ENCODE data around the gene NOD1.
"Not testable (repeated sequence)": the region's sequence is repeated elsewhere in the genome, so short reads cannot be mapped to it uniquely, and the experiment has no call there.

Gene NOD1

DNA sequence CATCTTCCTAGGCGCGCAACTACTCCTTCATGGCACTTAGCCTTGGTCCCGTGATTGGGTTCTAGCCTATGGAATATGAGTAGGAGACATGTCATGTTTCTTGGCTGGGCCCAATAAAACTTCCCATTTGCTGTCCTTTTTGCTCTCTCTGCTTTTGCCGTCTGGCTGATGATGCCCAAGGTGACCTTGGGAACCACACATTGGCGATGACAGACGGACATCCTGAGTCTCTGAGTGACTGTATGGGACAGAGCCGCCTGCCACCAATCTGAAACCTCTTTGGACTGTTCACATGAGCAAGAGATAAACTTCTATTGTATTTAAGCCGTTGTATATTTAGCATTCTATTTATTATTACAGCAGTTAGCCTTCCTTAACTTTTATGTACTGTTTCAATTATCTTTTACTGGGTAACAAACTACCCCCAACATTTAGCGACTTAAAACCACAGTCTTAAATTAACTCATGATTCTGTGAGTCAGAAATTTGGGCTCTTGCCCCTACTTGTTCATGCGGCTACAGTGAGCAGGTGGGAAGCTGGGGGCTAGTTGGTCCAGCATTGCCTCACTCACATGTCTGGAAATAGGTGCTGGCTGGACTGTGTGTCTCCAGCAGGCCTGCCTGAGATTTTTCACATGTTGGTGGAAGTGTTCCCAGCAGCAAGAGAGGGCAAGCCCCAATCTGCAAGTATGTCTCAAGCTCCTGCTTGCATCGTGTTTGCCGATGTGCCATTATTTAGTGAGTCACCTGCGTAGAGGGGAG, 71.7 kb downstream of the NOD1 start:
- H3K9me3 Mint-ChIP-seq, result no peaks in the 10 kb centered on the region
- no peak for ATAC-seq (replicated peaks; ENCODE audit: extremely low read depth, poor library complexity, severe bottlenecking)
- H3K27me3 Mint-ChIP-seq, result no peaks in the 10 kb centered on the region
- DNase-seq (ENCODE audit: low spot score in 2 of 2), result no peak
- no peak overlapping the region for H3K4me3 Mint-ChIP-seq
- H3K27ac Mint-ChIP-seq (ENCODE audit: low read depth), result no peak overlapping the region
- peaks cover 3% of the 10 kb centered on the region for H3K4me1 Mint-ChIP-seq
- H3K36me3 Mint-ChIP-seq (ENCODE audit: insufficient read depth), result peaks cover 8% of the 10 kb centered on the region

DNA sequence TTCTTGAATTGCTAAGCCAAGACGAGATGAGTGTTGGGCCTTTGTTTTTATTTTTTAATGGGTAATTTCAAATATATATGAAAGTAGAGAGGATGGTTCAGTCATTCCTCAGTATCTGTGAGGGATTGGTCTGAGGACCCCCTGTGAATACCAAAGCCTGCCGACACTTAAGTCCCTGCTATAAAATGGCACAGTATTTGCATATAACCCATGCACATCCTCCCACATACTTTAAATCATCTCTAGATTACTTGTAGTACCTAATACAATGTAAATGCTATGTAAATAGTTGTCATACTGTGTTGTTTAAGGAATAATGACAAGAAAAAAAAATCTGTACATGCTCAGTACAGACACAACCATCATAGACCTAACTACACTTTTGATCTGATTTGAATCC, 73.4 kb downstream of the NOD1 start:
- Mint-ChIP-seq H3K27me3 (no peaks in the 10 kb centered on the region), H3K27ac (ENCODE audit: low read depth) (no peak overlapping the region), H3K9me3 (no peaks in the 10 kb centered on the region), H3K4me3 (no peak overlapping the region), H3K36me3 (ENCODE audit: insufficient read depth) (peaks cover 6% of the 10 kb centered on the region), H3K4me1 (peaks cover 7% of the 10 kb centered on the region)
- DNase-seq (ENCODE audit: low spot score in 2 of 2), result no peak
- no peak for ATAC-seq (replicated peaks; ENCODE audit: extremely low read depth, poor library complexity, severe bottlenecking)

GRCh38 chr7:30403477-30403876, 75.1 kb downstream of the NOD1 start:
- Mint-ChIP-seq H3K9me3 (no peaks in the 10 kb centered on the region), H3K27me3 (no peaks in the 10 kb centered on the region), H3K4me3 (no peak overlapping the region), H3K4me1 (peaks cover 7% of the 10 kb centered on the region), H3K27ac (ENCODE audit: low read depth) (no peak overlapping the region), H3K36me3 (ENCODE audit: insufficient read depth) (peaks cover 6% of the 10 kb centered on the region)
- DNase-seq (ENCODE audit: low spot score in 2 of 2) (no peak), ATAC-seq (replicated peaks; ENCODE audit: extremely low read depth, poor library complexity, severe bottlenecking) (no peak)

- Mint-ChIP-seq H3K4me1 (no peaks in the 10 kb centered on the region), H3K9me3 (no peaks in the 10 kb centered on the region), H3K27me3 (no peaks in the 10 kb centered on the region), H3K27ac (ENCODE audit: low read depth) (no peak overlapping the region), H3K4me3 (no peak overlapping the region), H3K36me3 (ENCODE audit: insufficient read depth) (no peaks in the 10 kb centered on the region)
- no peak for ATAC-seq (replicated peaks; ENCODE audit: extremely low read depth, poor library complexity, severe bottlenecking)
- no peak for DNase-seq (ENCODE audit: low spot score in 2 of 2)
These were observed 82.2 kb downstream of the NOD1 start for GRCh38 chr7:30396389-30396788.

DNA sequence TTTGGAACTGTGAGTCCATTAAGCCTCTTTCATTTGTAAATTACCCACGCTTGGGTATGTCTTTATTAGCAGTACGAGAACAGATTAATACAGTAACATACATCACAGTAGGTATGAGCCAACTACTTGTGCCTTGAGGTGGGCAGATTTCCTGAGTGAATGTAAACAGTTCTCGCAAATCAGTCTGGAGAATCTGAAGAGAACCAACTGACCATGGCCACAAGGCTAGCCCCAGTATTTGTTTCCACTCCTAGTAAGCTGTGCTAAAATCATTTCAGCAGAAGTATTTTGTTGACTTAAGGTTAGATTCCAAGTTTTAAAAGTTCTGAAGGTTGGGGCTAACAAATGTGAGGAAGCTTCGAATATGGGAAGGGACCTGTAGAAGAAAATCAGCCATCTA, 82.9 kb downstream of the NOD1 start:
- Mint-ChIP-seq H3K9me3 (no peaks in the 10 kb centered on the region), H3K36me3 (ENCODE audit: insufficient read depth) (no peaks in the 10 kb centered on the region), H3K4me1 (no peaks in the 10 kb centered on the region), H3K27me3 (no peaks in the 10 kb centered on the region), H3K4me3 (no peak overlapping the region), H3K27ac (ENCODE audit: low read depth) (no peak overlapping the region)
- DNase-seq (ENCODE audit: low spot score in 2 of 2) (no peak), ATAC-seq (replicated peaks; ENCODE audit: extremely low read depth, poor library complexity, severe bottlenecking) (no peak)

GRCh38 chr7:30391806-30392205, 86.8 kb downstream of the NOD1 start:
- Mint-ChIP-seq H3K27ac (ENCODE audit: low read depth) (no peak overlapping the region), H3K4me3 (no peak overlapping the region), H3K27me3 (no peaks in the 10 kb centered on the region), H3K9me3 (no peaks in the 10 kb centered on the region), H3K4me1 (no peaks in the 10 kb centered on the region), H3K36me3 (ENCODE audit: insufficient read depth) (peaks cover 4% of the 10 kb centered on the region)
- ATAC-seq (replicated peaks; ENCODE audit: extremely low read depth, poor library complexity, severe bottlenecking) (no peak), DNase-seq (ENCODE audit: low spot score in 2 of 2) (no peak)

DNA sequence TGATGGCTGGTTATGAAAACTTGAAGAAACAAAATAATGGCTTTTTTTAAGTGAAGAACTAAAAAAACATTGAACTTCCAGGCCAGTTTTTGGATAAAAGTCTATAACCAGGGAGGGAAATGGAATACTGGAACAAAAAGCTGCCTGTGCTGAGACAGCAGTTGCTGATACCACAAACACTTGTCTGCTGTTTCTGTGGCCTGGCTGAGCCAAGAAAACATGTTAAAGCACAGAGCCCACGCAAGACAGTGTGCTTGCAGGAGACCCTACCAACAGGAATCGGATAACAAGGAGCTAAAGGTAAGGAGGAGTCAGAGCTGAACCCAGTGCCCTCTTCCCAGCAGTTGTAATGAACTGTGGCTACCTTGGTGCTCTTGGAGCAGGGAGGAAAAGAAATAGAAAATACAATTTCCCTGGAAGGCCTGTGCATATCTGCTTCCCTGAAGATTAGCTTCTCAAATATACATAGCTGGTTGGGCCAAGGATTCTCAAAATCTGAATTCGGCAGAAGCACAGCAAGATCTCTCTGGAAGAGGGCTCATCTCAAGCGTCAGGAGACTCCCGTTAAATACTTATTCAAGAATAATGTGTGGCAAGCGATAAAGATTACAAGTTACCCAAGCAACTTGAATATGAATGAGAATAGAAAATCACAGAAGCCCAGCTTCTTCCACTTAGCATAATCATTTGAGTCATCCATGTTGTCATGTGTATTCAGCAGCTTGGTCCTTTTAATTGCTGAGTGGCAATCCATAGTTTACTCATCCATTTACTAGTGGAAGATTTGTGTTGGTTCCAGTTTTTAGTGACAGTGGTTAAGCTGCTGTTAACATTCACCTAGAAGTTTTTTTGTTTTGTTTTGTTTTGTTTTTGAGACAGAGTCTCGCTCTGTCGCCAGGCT, 87.6 kb downstream of the NOD1 start:
- Mint-ChIP-seq H3K27ac (ENCODE audit: low read depth) (no peak overlapping the region), H3K27me3 (no peaks in the 10 kb centered on the region), H3K4me1 (no peaks in the 10 kb centered on the region), H3K36me3 (ENCODE audit: insufficient read depth) (peaks cover 4% of the 10 kb centered on the region), H3K9me3 (no peaks in the 10 kb centered on the region), H3K4me3 (no peak overlapping the region)
- DNase-seq (ENCODE audit: low spot score in 2 of 2) (no peak), ATAC-seq (replicated peaks; ENCODE audit: extremely low read depth, poor library complexity, severe bottlenecking) (no peak)

- Mint-ChIP-seq H3K4me1 (no peaks in the 10 kb centered on the region), H3K27me3 (no peaks in the 10 kb centered on the region)
These were observed 88.8 kb downstream of the NOD1 start for GRCh38 chr7:30389791-30390190.

DNA sequence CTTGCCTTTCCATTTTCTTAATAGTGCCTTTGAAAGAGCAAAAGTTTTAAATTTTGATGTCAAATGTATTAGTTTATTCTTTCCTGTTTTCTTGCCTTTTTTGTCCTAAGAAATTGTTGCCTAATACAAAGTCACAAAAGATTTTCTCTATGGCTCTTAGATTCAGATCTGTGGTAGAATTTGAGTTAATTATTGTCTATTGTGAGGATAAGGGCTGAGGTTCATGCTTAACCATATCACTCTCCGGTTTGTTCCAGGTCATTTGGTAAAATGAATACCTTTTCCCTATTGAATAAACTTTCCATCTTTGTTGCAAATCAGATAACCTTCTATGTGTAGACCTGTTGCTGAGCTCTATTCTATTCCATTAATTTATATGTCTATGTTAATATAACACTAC, 96.0 kb downstream of the NOD1 start:
- Mint-ChIP-seq H3K36me3 (ENCODE audit: insufficient read depth) (no peaks in the 10 kb centered on the region), H3K4me3 (no peak overlapping the region), H3K4me1 (peaks cover 9% of the 10 kb centered on the region), H3K27me3 (no peaks in the 10 kb centered on the region), H3K9me3 (no peaks in the 10 kb centered on the region), H3K27ac (ENCODE audit: low read depth) (no peak overlapping the region)
- ATAC-seq (replicated peaks; ENCODE audit: extremely low read depth, poor library complexity, severe bottlenecking), result no peak
- no peak for DNase-seq (ENCODE audit: low spot score in 2 of 2)

More at GRCh38 chr7:30389791-30390190, 88.8 kb downstream of the NOD1 start:
- Mint-ChIP-seq H3K9me3 (no peaks in the 10 kb centered on the region), H3K27ac (ENCODE audit: low read depth) (no peak overlapping the region), H3K4me3 (no peak overlapping the region), H3K36me3 (ENCODE audit: insufficient read depth) (peaks cover 4% of the 10 kb centered on the region)
- DNase-seq (ENCODE audit: low spot score in 2 of 2), result no peak
- ATAC-seq (replicated peaks; ENCODE audit: extremely low read depth, poor library complexity, severe bottlenecking), result no peak

DNA sequence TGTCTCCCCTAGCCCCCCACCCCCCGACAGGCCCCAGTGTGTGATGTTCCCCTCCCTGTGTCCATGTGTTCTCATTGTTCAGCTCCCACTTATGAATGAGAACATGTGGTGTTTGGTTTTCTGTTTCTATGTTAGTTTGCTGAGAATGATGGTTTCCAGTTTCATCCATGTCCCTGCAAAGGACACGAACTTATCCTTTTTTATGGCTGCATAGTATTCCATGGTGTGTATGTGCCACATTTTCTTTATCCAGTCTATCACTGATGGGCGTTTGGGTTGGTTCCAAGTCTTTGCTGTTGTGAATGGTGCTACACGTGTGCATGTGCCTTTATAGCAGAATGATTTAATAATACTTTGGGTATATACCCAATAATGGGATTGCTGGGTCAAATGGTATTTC, 97.8 kb downstream of the NOD1 start:
- H3K36me3 Mint-ChIP-seq (ENCODE audit: insufficient read depth); H3K27ac Mint-ChIP-seq (ENCODE audit: low read depth); DNase-seq (ENCODE audit: low spot score in 2 of 2); H3K9me3 Mint-ChIP-seq; H3K27me3 Mint-ChIP-seq; ATAC-seq (replicated peaks; ENCODE audit: extremely low read depth, poor library complexity, severe bottlenecking); H3K4me3 Mint-ChIP-seq: not testable (repeated sequence)
- H3K4me1 Mint-ChIP-seq, result peaks cover 11% of the 10 kb centered on the region

GRCh38 chr7:30380294-30380693, 98.3 kb downstream of the NOD1 start:
- H3K4me3 Mint-ChIP-seq, result no peak overlapping the region
- DNase-seq (ENCODE audit: low spot score in 2 of 2) (no peak), ATAC-seq (replicated peaks; ENCODE audit: extremely low read depth, poor library complexity, severe bottlenecking) (no peak)
- H3K36me3 Mint-ChIP-seq (ENCODE audit: insufficient read depth), result no peaks in the 10 kb centered on the region
- H3K4me1 Mint-ChIP-seq, result peaks cover 11% of the 10 kb centered on the region
- H3K9me3 Mint-ChIP-seq, result no peaks in the 10 kb centered on the region
- no peak overlapping the region for H3K27ac Mint-ChIP-seq (ENCODE audit: low read depth)
- H3K27me3 Mint-ChIP-seq, result no peaks in the 10 kb centered on the region

DNA sequence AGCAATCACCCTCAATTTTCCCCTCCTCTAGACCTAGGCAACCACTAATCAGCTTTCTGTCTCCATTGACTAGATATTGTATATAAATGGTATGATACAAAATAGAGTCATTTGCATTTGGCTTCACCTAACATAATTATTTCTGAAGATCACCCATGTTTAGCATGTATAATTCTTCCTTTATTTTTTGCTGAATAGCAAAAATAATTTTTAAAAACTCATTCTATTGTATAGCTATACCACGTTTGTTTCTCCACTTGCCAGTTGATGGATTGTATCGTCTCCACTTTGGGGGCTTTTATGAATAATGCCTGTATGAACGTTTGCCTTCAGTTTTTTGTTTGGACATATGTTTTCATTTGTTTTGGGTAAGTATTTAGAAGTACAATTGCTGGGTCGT, 98.8 kb downstream of the NOD1 start:
- ATAC-seq (replicated peaks; ENCODE audit: extremely low read depth, poor library complexity, severe bottlenecking) (no peak), DNase-seq (ENCODE audit: low spot score in 2 of 2) (no peak)
- no peaks in the 10 kb centered on the region for H3K36me3 Mint-ChIP-seq (ENCODE audit: insufficient read depth)
- peaks cover 11% of the 10 kb centered on the region for H3K4me1 Mint-ChIP-seq
- no peak overlapping the region for H3K4me3 Mint-ChIP-seq
- no peaks in the 10 kb centered on the region for H3K9me3 Mint-ChIP-seq
- H3K27ac Mint-ChIP-seq (ENCODE audit: low read depth), result no peak overlapping the region
- H3K27me3 Mint-ChIP-seq, result no peaks in the 10 kb centered on the region

- H3K9me3 Mint-ChIP-seq, result no peaks in the 10 kb centered on the region
- ATAC-seq (replicated peaks; ENCODE audit: extremely low read depth, poor library complexity, severe bottlenecking) (no peak), DNase-seq (ENCODE audit: low spot score in 2 of 2) (no peak)
- H3K27ac Mint-ChIP-seq (ENCODE audit: low read depth), result no peak overlapping the region
- H3K36me3 Mint-ChIP-seq (ENCODE audit: insufficient read depth), result peaks cover 2% of the 10 kb centered on the region
- H3K4me1 Mint-ChIP-seq, result peaks cover 11% of the 10 kb centered on the region
- no peaks in the 10 kb centered on the region for H3K27me3 Mint-ChIP-seq
- no peak overlapping the region for H3K4me3 Mint-ChIP-seq
These were observed 99.5 kb downstream of the NOD1 start for GRCh38 chr7:30379131-30379530.
